GM12891 (cell line): ENCODE results near the gene CRIP1.

ENCODE experiments used
- POLR2A ChIP-seq: IDR thresholded peaks from 2 replicates; pipeline ENCODE4 v1.6.1; 2011; ENCODE audit warnings: low read depth, low read length, control low read depth
- POLR2AphosphoS5 ChIP-seq: IDR thresholded peaks from 2 replicates; pipeline ENCODE4 v1.6.1; 2011; ENCODE audit warnings: low read depth, low read length, control low read depth
- TAF1 ChIP-seq: IDR thresholded peaks from 2 replicates; pipeline ENCODE4 v1.6.1; 2011; ENCODE audit warnings: low read depth, low read length, control low read depth

DNA sequence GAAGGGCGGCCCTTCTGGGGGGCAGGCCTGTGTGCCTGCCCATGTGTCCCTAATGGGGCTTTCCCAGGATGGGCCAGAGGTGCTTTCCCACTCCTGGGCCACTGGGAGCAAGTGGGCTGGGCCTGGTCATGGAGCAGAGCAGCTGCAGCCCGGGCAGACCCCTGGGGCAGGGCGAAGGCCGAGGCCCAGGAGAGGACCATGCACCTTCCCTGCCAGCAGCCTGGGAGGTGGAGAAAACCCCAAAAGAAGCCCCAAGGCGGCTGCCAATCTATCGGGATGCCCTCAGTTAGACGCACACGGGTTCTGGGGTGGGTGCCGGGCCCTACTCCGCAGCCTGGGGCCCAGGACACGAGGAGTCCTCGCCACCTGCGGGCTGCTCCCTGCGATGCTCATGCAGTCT, 28.1 kb upstream of the CRIP1 start:
- TF ChIP-seq POLR2A: no peak
- TF ChIP-seq TAF1: no peak
- no peak for TF ChIP-seq POLR2AphosphoS5
